Kidney (tissue), 14 donors: ENCODE data around the gene SLC4A4. TPM values are rescaled to one million over a fixed set of nuclear protein-coding genes. Genes with fewer than 3 reads are reported as not detected.

Experiments
- DNase-seq, 5 donors: peaks; one replicate each; pipeline ENCODE4 v3.0.0-alpha.2; 2013 to 2020
- FAIRE-seq: peaks from 2 replicates; lab custom pipeline; 2012; peaks lifted over from hg19 to GRCh38; lab: Jason Lieb, UNC
- H3K27ac ChIP-seq, 2 donors: one replicate each; pipeline ENCODE4 v1.7.0; 2013; ENCODE audit warnings: low read depth in 2 of 2, low read length in 2 of 2, inconsistent platforms in 1 of 2
- H3K27me3 ChIP-seq: one replicate; pipeline ENCODE4 v1.7.1; 2013; ENCODE audit warnings: low read length, inconsistent platforms; ENCODE audit not compliant: control insufficient read depth, insufficient read depth
- H3K36me3 ChIP-seq, 3 donors: one replicate each; pipeline versions ENCODE4 v1.7.0 to v1.7.1; 2013; ENCODE audit warnings: low read length in 3 of 3, control low read depth in 1 of 3, inconsistent platforms in 1 of 3; ENCODE audit not compliant: insufficient read depth in 3 of 3, control insufficient read depth in 2 of 3
- H3K4me1 ChIP-seq, 3 donors: one replicate each; pipeline versions ENCODE4 v1.7.0 to v1.7.1; 2013; ENCODE audit warnings: low read length in 3 of 3, inconsistent platforms in 1 of 3, low read depth in 1 of 3; ENCODE audit not compliant: control insufficient read depth in 2 of 3, insufficient read depth in 2 of 3
- H3K4me3 ChIP-seq, 3 donors: one replicate each; pipeline versions ENCODE4 v1.7.0 to v1.8.1; 2013; ENCODE audit warnings: low read length in 3 of 3, control low read depth in 1 of 3, inconsistent platforms in 1 of 3
- H3K9ac ChIP-seq, 3 donors: one replicate each; pipeline versions ENCODE4 v1.7.0 to v1.7.1; 2013; ENCODE audit warnings: low read length in 3 of 3, control low read depth in 1 of 3, inconsistent platforms in 1 of 3
- H3K9me3 ChIP-seq, 3 donors: one replicate each; pipeline versions ENCODE4 v1.7.0 to v1.7.1; 2013; ENCODE audit warnings: low read length in 3 of 3, control low read depth in 1 of 3, inconsistent platforms in 1 of 3; ENCODE audit not compliant: control insufficient read depth in 2 of 3, insufficient read depth in 1 of 3
- intact Hi-C: fragments of 100-400 bp; cut with DNase I; formaldehyde crosslinking; loops from one replicate; pipeline ENCODE4 v1.11.1; 2022
- polyA plus RNA-seq: library from polyadenylated mRNA; stranded (reverse); fragments of 350-450 nt; fragmentation: Illumina TruSeq; extraction: RNeasy Lipid Tissue Mini Kit (QIAGEN cat#74804); gene quantifications from one replicate; pipeline ENCODE4 v1.2.3, GENCODE V29; 2014; ENCODE audit warnings: low read depth, low replicate concordance; ENCODE audit not compliant: insufficient read depth
- total RNA-seq: library from RNA; stranded (reverse); fragmentation: NEBNext Ultra II Directional; extraction: Animal tissue kit (Norgen Biotek cat#: 25700); gene quantifications from one replicate; pipeline ENCODE4 v1.2.1, GENCODE V29; 2021
- TF ChIP-seq, protein P1 (sequence below): IDR thresholded peaks from 3 replicates; pipeline ENCODE4 v1.5.1; 2012; ENCODE audit warnings: mild to moderate bottlenecking, moderate library complexity, borderline replicate concordance; ENCODE audit not compliant: insufficient read depth; ENCODE audit errors: extremely low read depth
- donor health status: control.
- donor health status: control.
- donor health status: control.
- donor health status: control.
- donor health status: control.
- donor health status: DM: yes; HTN: yes; CAD: no.
- donor health status: Normal renal cell carcinoma (clear cell type).

The SLC4A4 gene
- total and polyA plus RNA-seq, 2 donors from 2014 or later: 37.1 to 56.5 TPM

DNA sequence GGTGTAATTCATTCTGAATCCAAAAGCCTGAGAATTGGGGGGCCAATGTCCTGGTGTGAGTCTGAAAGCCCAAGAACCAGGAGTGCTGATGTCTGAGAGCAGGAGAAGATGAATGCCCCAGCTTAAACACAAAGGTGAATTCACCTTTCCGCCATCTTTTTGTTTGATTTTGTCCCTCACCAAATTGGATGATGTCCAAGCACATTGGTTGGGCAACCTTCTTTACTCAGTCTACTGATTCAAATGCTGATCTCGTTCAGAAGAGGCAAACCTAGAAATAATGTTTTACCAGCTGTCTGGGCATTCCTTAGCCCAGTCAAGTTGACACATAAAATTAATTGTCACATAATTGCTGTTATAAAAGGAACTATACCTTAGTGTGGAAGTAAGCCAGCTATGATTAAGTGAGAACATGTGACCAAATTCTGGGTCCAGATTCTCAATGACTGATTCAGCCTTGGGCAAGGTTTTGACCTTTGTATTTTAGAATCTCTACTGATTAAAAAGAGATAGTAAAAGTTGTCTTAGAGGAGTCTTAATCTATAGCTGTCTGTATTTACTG lies 34.5 kb upstream of the SLC4A4 start:
- TF ChIP-seq, protein P1, sequence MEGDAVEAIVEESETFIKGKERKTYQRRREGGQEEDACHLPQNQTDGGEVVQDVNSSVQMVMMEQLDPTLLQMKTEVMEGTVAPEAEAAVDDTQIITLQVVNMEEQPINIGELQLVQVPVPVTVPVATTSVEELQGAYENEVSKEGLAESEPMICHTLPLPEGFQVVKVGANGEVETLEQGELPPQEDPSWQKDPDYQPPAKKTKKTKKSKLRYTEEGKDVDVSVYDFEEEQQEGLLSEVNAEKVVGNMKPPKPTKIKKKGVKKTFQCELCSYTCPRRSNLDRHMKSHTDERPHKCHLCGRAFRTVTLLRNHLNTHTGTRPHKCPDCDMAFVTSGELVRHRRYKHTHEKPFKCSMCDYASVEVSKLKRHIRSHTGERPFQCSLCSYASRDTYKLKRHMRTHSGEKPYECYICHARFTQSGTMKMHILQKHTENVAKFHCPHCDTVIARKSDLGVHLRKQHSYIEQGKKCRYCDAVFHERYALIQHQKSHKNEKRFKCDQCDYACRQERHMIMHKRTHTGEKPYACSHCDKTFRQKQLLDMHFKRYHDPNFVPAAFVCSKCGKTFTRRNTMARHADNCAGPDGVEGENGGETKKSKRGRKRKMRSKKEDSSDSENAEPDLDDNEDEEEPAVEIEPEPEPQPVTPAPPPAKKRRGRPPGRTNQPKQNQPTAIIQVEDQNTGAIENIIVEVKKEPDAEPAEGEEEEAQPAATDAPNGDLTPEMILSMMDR: no peak
- intact Hi-C loops: no loop called here
- DNase-seq (no peak), FAIRE-seq (no peak)
- H3K27me3 ChIP-seq: no peaks in the 10 kb centered on the region
- H3K27ac ChIP-seq: no peak overlapping the region
- H3K4me1 ChIP-seq: peaks cover 0 to 7% (median 5%) of the 10 kb centered on the region in 3 donors
- no peaks in the 10 kb centered on the region for H3K36me3 ChIP-seq
- H3K9ac ChIP-seq: no peak overlapping the region
- H3K9me3 ChIP-seq: no peaks in the 10 kb centered on the region
- H3K4me3 ChIP-seq: no peak overlapping the region

DNA sequence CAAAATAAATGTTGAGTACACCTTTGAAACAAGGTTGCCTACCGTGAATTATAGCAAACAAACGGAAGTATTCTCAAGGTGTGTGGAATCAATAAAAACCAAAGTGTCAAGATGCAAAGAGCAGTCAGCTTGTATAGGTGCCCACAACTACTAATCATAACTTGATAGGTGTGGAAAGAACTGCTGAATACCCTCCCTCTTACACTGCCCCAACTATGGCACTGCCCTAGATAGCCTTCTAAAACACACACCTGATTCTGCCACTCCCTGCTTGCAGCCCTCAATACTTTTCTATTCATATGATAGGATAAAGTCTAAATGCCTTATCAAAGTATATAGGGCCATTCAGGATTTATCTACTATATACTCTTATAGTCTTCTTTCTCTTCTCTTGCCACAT lies 31.1 kb upstream of the SLC4A4 start:
- no peak overlapping the region for H3K4me3 ChIP-seq
- TF ChIP-seq, protein P1: no peak
- H3K36me3 ChIP-seq: no peaks in the 10 kb centered on the region
- intact Hi-C loops: no loop called here
- peaks cover 0 to 7% (median 5%) of the 10 kb centered on the region in 3 donors for H3K4me1 ChIP-seq
- H3K27me3 ChIP-seq: no peaks in the 10 kb centered on the region
- H3K9ac ChIP-seq: no peak overlapping the region
- H3K27ac ChIP-seq: no peak overlapping the region
- H3K9me3 ChIP-seq: no peaks in the 10 kb centered on the region
- DNase-seq (no peak), FAIRE-seq (no peak)

DNA sequence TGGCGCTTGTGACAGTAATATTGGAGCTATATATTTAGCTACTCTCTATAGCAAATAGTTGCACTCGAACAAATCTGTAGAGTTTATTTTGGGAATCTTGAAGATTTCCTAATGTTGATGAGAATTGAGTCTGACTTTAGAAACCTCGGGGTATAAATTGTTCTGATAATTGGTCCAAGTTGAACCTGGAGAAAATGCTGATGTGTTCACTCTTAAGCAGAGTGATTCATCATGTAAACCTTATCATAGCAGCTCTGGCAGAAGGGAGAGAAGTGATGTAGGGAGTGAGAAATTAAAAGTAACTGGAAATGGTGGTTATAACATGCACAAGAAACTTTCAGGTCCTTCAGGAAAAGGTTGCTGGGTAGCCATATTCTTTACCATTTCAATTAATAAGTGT lies 16.4 kb upstream of the SLC4A4 start:
- Histone ChIP-seq H3K4me1 (no peaks in the 10 kb centered on the region), H3K4me3 (no peak overlapping the region)

More for the DNA sequence above, 16.4 kb upstream of the SLC4A4 start:
- Histone ChIP-seq H3K9me3 (no peaks in the 10 kb centered on the region), H3K36me3 (no peaks in the 10 kb centered on the region), H3K9ac (no peak overlapping the region), H3K27me3 (no peaks in the 10 kb centered on the region), H3K27ac (no peak overlapping the region)
- TF ChIP-seq, protein P1: no peak
- no peak for DNase-seq
- intact Hi-C loops: no loop called here
- FAIRE-seq: no peak
